Activated B cell treated with CpG ODN at 0.5 μM for 24 hours (primary cell): ENCODE data around the gene SKI. TPM values are rescaled to one million over a fixed set of nuclear protein-coding genes. Genes with fewer than 3 reads are reported as not detected.

Experiments used
- ATAC-seq: fragments of 200-7000 bp; cut with Tn5 transposase; one replicate; pipeline ENCODE4 v1.10.0; 2021; ENCODE audit warnings: low read depth, mild to moderate bottlenecking, moderate library complexity
- CTCF ChIA-PET: fragments of 350-600 bp; sonication (Branson Sonifier 250); formaldehyde crosslinking; loops from one replicate; lab custom pipeline; 2021; ENCODE audit warnings: antibody characterized with exemption; lab: Charles Lee
- POLR2A ChIA-PET: fragments of 350-600 bp; sonication (Branson Sonifier 250); formaldehyde crosslinking; loops from one replicate; lab custom pipeline; 2021; ENCODE audit warnings: antibody characterized with exemption; lab: Charles Lee
- DNase-seq: peaks from one replicate; pipeline ENCODE4 v3.0.0; 2022
- H3K27ac Mint-ChIP-seq: one replicate; pipeline ENCODE4 v1.8.0; 2020; ENCODE audit warnings: mixed read lengths
- H3K27me3 Mint-ChIP-seq: one replicate; pipeline ENCODE4 v1.8.0; 2021; ENCODE audit warnings: mixed read lengths
- H3K36me3 Mint-ChIP-seq: one replicate; pipeline ENCODE4 v1.8.0; 2021; ENCODE audit warnings: low read depth, mixed read lengths
- H3K4me1 Mint-ChIP-seq: one replicate; pipeline ENCODE4 v1.8.0; 2021; ENCODE audit warnings: mixed read lengths
- H3K4me3 Mint-ChIP-seq: one replicate; pipeline ENCODE4 v1.8.0; 2020; ENCODE audit warnings: mild to moderate bottlenecking, mixed read lengths
- H3K9me3 Mint-ChIP-seq: one replicate; pipeline ENCODE4 v1.8.0; 2020; ENCODE audit warnings: mixed read lengths
- intact Hi-C: fragments of 100-400 bp; cut with micrococcal nuclease; formaldehyde crosslinking; loops from one replicate; pipeline ENCODE4 v1.15.1; 2024
- total RNA-seq: library from RNA; stranded (reverse); gene quantifications from 2 replicates; pipeline ENCODE4 v1.2.3, GENCODE V29; 2022
- TF ChIP-seq, protein P1 (sequence below): fragments of 200-600 bp; IDR thresholded peaks from one replicate; pipeline ENCODE4 v1.8.0; 2022; ENCODE audit warnings: antibody characterized with exemption, mild to moderate bottlenecking

SKI gene
- total RNA-seq, 1 donor from 2014 or later, result 37.6 TPM

DNA sequence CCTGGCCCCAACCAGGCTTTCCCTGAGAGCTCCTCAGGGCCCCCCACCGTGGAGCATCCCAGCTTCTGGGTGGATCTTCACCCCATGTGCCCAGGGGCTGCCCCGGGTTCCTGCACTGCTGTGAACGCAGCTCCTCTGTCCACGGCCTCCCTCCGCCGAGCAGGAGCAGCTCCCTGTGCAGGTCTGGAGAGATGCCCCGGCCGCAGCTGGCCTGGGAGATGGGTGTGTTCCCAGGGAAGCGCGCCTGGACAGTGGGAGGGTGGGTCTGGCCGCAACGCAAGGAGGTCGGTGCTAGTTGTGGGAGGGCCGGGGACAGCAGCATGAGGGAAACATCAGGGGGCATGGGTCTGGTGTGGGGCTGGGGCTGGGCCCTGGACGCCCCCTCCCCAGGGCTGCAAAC, 91.9 kb downstream of the SKI start:
- H3K9me3 Mint-ChIP-seq, result no peaks in the 10 kb centered on the region

DNA sequence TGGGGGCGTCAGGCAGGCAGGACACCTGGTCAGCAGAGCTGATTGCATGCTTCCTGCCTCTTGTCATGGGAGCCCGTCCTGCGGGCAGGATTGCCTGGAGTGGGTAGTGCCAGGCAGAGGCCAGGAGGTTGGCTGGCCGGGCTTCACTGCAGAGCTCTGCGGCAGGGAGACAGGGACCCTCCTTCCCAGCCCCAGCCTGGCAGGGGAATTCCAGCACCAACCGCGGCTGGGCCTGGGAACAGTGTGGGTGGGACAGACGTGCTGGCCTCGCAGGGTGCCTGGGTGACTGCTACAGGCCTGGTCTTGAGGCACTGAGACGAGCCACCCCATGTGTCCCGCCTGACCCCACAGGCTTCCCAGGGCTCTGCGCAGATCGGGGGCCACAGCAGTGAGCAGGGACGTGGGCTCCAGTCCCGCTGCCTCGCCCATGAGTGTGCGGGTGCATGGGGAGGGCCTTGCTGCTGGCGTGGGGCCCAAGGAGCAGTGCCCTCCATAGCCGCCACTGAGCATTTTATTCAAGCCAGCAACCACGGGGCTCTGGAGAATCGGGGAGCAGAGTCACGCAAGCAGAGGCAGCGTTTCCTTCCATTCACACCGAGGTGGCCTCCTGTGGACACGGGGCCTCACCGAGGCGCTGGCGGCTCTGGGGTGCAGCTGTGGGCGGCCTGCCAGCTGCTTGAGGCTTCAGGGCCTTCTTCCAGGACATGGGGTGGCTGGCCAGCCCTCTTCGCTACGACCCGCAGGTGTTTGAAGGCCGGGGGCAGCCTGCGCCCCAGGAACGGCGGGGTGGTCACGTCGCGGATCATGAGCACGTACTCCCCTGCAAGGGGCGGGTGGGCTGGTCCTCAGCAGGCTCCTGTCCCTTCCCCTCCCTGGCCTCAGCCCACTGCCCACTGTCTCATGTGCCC, 92.9 kb downstream of the SKI start:
- intact Hi-C loops, result no loop called here
- ChIA-PET CTCF (no interaction called here), POLR2A (no interaction called here)
- H3K27ac Mint-ChIP-seq, result no peak overlapping the region
- no peak overlapping the region for H3K4me3 Mint-ChIP-seq
- no peak for ATAC-seq
- no peaks in the 10 kb centered on the region for H3K36me3 Mint-ChIP-seq
- no peaks in the 10 kb centered on the region for H3K9me3 Mint-ChIP-seq
- DNase-seq, result no peak
- H3K4me1 Mint-ChIP-seq, result peaks cover 3% of the 10 kb centered on the region
- H3K27me3 Mint-ChIP-seq, result no peaks in the 10 kb centered on the region
- TF ChIP-seq, protein P1, sequence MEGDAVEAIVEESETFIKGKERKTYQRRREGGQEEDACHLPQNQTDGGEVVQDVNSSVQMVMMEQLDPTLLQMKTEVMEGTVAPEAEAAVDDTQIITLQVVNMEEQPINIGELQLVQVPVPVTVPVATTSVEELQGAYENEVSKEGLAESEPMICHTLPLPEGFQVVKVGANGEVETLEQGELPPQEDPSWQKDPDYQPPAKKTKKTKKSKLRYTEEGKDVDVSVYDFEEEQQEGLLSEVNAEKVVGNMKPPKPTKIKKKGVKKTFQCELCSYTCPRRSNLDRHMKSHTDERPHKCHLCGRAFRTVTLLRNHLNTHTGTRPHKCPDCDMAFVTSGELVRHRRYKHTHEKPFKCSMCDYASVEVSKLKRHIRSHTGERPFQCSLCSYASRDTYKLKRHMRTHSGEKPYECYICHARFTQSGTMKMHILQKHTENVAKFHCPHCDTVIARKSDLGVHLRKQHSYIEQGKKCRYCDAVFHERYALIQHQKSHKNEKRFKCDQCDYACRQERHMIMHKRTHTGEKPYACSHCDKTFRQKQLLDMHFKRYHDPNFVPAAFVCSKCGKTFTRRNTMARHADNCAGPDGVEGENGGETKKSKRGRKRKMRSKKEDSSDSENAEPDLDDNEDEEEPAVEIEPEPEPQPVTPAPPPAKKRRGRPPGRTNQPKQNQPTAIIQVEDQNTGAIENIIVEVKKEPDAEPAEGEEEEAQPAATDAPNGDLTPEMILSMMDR, result no peak

More for the DNA sequence above, 91.9 kb downstream of the SKI start:
- TF ChIP-seq, protein P1, result no peak
- Mint-ChIP-seq H3K4me1 (peaks cover 8% of the 10 kb centered on the region), H3K27ac (no peak overlapping the region), H3K4me3 (no peak overlapping the region), H3K36me3 (no peaks in the 10 kb centered on the region), H3K27me3 (no peaks in the 10 kb centered on the region)
- DNase-seq, result no peak
- CTCF ChIA-PET, result no interaction called here
- no peak for ATAC-seq
- intact Hi-C loops, result no loop called here
- POLR2A ChIA-PET, result no interaction called here

DNA sequence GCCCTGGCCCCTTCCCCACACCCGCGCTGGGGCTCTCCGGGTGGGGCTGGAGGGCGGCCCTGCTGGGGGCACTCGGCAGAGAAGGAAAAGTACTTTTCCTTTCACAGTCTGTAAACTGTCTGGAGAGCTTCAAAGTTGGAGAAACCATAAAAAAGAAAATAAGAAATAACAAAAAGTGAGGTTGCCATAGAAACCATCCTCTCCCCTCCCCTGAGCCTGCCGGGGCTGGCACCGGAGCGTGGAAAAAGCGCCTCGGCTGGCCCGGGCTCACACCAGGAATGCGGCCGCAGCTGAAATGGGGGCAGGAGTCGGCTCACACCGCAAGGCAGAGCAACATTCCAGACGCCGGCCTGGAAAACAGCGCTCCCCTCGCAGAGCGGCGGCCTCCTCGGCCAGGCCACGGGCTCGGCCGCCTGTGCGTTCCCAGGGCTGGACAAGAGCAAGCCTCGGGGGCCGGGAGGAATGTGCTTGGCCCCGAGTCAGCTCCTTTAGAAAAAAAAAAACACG, 94.0 kb downstream of the SKI start:
- Mint-ChIP-seq H3K4me1 (peaks cover 1% of the 10 kb centered on the region), H3K36me3 (no peaks in the 10 kb centered on the region), H3K9me3 (no peaks in the 10 kb centered on the region), H3K4me3 (no peak overlapping the region), H3K27me3 (no peaks in the 10 kb centered on the region), H3K27ac (no peak overlapping the region)
- no peak for DNase-seq
- TF ChIP-seq, protein P1, result no peak
- ATAC-seq, result no peak
- ChIA-PET CTCF (no interaction called here), POLR2A (interaction anchor here (0.5 kb wide), 1 partner anchor 41 kb away, joined by 4 read pairs; no protein-coding TSS in a partner anchor)
- intact Hi-C loops, result no loop called here

DNA sequence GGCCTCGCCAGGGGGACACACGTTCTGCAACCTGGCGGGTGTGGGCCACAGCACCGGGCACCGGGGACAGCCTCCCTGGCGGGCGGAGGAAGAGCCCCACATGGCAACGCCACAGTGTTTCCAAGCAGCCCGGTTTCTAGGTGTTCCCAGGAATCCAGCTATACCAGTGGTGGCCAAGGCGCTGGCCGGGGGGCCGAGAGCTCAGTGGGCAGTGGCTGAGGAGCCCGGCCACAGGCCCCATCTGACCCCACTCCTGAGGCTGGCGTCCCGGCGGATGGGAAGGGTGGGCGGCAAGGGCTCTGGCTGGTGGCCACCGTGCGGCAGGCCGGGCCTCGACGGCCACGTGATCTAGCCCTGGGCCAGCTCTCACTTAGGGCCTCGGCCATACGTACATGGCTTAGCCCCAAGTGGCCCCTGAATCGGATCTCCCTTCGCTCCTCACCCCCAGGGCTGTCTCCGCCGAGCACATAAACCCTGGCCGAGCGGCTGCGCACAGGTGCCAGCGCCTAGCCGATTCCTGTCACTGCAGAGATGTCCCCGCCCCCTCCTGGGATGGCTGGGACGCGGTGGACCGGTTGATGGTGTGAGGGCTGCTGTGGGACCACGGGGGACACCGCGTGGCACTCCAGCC, 94.6 kb downstream of the SKI start:
- Mint-ChIP-seq H3K27me3 (no peaks in the 10 kb centered on the region), H3K9me3 (no peaks in the 10 kb centered on the region), H3K36me3 (no peaks in the 10 kb centered on the region), H3K4me1 (no peaks in the 10 kb centered on the region), H3K4me3 (no peak overlapping the region), H3K27ac (no peak overlapping the region)
- intact Hi-C loops, result no loop called here
- no peak for ATAC-seq
- TF ChIP-seq, protein P1, result no peak
- no peak for DNase-seq
- ChIA-PET CTCF (no interaction called here), POLR2A (interaction anchor here (0.5 kb wide), 1 partner anchor 41 kb away, joined by 4 read pairs; no protein-coding TSS in a partner anchor)

DNA sequence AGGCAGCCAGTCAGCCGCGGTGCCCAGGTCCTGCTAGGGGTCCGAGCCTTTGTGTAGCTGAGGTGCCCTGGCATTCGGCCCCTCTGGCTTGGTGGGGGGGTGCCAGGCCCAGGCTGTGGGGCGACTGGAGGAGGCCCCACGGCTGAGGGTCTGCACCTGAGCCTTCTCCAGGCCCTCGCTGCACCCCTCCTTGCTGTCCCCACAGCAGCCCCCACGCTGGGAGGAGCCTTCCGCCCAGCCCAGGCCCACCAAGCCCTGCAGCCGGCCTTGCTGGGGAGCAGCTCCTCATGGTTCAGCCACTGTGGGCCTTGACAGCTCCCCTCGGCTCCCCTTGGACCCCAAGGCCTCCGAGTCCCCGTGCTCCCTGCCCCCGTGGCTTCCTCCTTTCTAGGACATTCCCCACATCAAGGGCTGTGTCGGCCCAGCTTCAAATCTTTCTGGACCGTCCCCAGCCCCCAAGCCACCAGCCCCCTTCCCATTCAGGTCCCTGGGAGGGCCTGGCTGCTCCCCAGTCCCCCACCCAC, 95.4 kb downstream of the SKI start:
- Mint-ChIP-seq H3K27ac (no peak overlapping the region), H3K27me3 (no peaks in the 10 kb centered on the region), H3K4me3 (no peak overlapping the region), H3K36me3 (no peaks in the 10 kb centered on the region), H3K9me3 (no peaks in the 10 kb centered on the region), H3K4me1 (no peaks in the 10 kb centered on the region)
- CTCF ChIA-PET, result no interaction called here
- POLR2A ChIA-PET, result no interaction called here
- ATAC-seq (no peak), DNase-seq (no peak)
- TF ChIP-seq, protein P1, result no peak
- intact Hi-C loops, result no loop called here
